Middle frontal gyrus (tissue), 1 donor: ENCODE measurements around the gene CDK15.
"Not testable (repeated sequence)": the region's sequence is repeated elsewhere in the genome, so short reads cannot be mapped to it uniquely, and the experiment has no call there.

Experiments
- DNase-seq: peaks from one replicate; pipeline ENCODE4 v3.0.0-alpha.2; 2015; ENCODE audit warnings: low spot score; ENCODE audit errors: extremely low spot score

CDK15 gene

DNA sequence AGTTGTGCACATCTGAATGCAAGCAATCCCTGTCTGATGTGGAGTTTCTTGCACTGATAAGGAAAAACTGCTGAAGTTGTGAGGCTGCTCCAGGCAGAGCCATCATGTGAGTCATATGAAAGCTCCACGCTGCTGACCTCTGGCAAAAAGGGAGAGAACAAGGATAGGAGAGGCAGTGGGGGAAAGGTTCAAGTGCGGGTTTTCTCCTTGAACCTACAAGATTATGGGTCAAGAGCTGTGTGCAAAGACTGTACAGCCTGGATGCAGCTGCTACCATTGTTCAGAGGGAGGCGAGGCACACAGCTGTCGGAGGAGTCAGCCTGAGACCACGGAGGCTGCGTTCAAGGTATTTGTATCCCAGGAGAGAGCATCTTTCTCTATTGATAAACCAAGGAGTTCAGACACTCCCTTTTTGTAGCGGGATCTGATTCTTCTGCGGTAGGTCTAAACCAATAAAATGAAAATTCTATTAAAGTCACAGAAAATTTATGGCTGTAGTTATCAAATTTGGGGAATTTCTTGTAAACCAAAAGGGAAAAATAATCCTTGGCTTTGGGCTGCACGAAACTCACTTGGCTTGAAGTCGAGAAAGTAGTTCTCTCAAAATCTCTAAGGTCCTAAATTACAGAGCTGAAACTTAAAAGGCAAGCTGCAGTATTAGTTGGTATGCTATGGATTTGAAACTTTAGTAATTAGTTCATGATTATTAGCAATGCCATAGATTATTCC is at the start of gene CDK15:
TSS of gene CDK15 (plus strand) at position 96 of the 729 bp plus-strand sequence. CDS start at position 224, 128 bp downstream.
- no peak for DNase-seq

DNA sequence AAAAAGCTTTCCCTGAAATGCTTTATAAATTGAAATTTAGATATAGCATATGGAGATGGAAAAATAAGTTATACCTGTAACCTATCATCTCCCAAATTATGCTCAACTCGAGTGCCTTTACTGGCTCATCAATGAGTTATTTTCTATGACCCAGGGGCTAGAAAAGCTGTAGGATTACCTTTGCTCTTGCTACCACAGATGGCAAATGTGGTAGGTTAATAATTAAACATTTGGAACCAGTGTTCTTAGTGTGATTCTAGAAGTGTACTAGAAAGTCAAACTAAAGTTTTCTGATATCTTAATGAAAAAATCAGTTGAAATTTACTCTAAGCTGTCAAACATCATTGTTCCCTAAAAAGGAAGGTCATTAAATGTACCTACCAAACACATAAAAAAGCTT is 48.1 kb upstream of the CDK15 start:
- no peak for DNase-seq

DNA sequence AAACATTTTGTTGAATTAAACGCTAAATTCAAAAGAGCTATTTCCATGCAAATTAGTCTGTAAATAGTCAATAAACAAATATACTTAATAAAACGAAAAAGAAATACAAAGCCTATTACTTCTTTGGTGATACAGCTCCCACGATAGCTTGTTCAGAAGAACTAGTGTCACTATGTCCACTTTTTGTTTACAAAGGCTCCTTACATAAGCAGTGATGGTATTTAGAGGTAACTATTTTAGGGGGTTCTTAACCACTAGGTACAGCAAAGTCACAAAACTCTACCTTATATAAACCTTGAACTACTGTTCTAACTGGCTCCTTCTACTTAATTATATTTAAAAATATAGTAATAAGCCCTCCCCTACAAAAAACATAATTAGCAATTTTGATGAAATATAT is 47.5 kb upstream of the CDK15 start:
- DNase-seq: no peak

DNA sequence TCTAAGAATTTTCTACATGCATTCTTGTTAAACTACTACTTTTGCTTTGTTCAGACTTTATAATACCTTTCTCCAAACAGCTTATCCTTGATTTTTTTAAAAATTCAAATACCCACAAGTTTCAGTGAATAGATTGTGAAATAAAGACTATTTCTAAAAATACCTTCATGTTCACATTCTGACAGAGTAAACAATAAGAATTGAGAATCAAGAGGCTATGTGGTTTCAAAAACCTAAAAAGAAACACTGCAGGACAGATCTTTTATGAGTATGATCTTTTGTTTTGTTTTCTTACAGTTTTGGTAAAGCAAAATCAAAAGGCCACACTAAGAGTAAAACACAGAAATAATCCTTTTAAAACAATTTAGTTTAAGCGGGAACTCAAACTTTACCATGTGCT is 46.8 kb upstream of the CDK15 start:
- DNase-seq: no peak

DNA sequence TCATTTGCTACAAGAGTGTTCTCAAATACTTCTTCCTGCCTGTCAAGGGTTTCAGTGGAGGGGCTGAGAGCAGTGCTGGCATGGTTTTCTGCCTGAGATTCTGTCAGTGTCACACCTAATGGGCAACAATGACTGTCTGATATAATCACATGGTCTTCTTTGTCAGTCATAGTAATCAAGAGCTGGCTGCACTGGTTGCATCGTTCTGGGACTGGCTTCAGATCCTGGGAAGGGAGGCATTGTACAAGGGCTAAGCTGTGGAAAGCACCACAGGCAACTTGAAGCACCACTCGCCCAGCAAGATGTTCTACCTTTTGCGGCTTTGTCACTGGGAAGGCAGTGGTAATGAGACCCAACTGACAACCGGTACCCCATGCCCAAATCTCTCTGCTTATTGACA is 45.2 kb upstream of the CDK15 start:
- DNase-seq: no peak

DNA sequence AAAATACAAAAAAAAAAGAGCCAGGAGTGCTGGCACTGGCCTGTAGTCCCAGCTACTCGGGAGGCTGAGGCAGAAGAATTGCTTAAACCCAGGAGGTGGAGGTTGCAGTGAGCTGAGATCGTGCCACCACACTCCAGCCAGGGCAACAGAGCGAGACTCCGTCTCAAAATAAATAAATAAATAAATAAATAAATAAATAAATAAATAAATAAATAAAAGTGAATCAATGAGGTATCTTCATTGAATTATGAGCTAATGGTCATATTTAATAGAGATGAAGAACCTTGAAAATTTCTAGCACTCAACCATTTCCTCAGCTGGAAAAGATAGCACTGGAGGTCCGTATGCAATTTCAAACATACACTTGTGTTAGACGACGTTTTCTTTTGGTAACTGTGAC is 41.9 kb upstream of the CDK15 start:
- DNase-seq: not testable (repeated sequence)

DNA sequence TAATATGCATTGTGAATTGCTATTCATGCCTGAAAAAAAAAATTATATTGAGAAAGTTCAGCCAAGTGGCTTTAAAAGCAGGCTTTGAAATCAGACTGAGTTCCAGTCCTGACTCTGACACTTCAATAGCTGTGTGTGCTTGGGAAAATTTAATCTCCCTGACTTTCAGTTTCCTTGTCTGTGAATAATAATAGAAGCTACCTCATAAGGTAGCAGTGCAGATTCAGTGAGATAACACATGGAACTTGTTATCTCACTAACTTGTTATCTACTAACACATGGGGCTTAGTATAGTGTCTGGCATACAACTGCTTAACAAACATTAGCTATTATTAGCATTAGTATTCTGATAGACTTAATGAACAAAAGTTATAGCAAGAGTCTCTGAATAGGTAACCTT is 40.5 kb upstream of the CDK15 start:
- DNase-seq: no peak

DNA sequence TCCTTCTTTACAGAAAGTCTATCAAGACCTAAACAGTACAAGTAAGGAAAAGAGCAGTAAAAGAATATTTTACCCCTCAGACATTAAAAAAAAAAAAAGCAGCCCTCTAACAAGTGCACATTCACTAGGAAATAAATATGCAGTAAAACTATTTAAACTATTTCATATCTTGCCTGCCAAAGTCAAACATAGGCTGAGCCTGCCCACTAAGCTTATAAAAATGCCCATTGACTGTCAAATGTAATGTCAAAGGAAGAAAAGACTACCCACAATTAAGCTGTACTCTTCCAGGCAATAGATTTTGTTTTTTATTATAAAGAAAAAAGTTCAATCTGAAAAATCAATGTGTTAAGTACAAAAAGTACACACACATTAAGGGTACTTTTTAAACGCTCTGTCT is 37.4 kb upstream of the CDK15 start:
- DNase-seq: no peak

DNA sequence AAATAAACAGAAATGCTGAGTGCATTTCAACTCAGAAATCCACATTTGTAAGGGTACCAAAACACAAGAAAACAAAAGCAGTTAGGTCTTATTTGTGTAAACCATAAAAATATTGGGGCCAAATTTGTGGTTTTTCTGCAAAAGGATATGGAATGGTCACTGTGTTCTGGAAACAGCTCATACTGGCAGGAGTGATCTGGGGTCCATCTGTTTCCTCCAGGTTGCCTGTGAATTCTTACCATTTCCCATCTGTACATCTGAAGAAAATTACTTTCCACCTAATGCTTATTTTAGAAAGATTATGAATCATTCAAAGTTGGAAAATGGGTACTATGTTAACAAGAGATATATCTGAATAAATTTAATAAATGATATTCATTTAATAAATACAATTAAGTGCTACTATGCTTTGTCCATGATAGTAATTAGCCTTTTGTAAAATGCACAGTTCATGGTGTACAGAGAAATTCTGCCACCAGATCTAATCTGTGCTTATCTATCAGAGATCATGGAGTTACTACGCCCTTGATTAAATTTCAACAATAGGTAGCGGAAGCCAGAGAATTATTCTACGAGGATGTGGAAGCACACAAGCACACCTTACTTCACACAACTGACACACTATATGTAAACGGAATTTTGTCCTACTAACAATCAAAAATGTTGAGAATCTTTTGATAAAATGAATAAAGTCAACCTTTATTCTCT is 36.5 kb upstream of the CDK15 start:
- no peak for DNase-seq

DNA sequence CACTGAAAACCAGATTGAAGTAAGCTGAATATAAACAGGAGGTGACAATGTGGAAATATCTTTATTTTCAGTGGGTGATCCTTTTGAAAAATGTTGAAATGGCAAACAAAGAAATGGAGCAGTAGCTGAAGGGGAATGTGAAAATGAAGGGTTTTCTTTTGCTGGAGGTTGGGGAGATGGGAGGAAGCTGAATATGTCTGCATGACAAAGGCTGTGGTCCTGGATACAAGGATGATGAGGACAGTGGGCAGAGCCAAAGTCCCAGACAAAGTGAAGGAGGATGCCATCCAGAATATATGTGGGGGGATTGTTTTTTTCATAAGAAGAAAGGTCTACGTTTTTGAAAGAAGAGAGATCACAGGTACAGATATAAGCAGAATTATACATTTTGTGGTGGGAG is 32.3 kb upstream of the CDK15 start:
- no peak for DNase-seq

DNA sequence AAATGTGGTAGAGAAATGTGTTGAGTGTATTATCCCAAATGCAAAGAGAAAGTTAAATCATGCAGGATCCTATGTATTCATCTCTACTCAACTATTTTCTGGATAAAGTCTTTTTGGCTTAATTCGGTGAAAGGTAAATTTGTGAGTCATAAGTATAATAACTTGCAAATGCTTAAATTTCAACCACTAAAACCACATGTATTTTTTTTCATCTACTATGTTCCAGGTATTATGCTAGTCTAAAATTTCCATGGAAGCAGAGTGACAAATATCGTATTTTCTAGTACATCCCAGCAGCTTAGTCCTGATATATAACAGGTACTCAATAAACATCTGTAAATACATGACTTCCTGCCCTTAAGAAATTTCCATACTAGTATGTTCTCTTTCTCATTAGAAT is 31.8 kb upstream of the CDK15 start:
- DNase-seq: no peak

DNA sequence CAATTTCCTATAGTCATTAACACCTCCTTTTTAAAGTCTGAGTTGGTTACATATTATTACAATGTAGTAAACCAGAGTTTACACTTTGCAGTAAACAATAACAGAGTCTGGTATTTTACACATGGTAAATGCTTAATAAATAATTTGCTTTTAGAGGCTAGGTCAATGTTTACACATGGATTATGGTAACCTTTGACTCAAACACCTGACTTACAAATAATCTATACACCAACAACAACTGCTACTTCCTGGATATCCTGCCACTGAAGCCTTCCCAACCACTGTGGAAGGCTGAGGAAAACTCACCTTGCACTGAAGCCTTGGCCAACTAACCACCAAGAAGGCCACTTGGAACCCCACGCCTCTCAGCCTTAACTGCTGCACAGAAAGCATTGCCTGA is 31.0 kb upstream of the CDK15 start:
- no peak for DNase-seq

DNA sequence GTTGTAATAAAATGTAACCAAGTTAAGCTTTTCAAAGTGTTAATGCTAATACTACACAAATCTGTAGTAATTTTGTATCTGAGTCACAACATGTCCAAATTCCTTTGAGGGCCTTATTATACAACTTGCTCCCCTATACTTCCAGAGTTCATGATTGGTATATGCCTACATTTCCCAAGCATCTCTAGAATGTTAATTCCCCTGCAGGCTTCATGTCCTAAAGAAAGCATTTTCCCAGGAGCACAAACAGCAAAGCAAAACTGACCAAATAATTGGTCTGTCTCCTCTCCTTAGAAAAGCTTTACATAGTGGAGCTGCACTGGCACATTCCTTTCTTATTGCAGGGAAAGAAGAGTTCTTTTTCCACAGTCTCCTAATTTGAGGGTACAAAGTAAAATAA is 29.3 kb upstream of the CDK15 start:
- no peak for DNase-seq

DNA sequence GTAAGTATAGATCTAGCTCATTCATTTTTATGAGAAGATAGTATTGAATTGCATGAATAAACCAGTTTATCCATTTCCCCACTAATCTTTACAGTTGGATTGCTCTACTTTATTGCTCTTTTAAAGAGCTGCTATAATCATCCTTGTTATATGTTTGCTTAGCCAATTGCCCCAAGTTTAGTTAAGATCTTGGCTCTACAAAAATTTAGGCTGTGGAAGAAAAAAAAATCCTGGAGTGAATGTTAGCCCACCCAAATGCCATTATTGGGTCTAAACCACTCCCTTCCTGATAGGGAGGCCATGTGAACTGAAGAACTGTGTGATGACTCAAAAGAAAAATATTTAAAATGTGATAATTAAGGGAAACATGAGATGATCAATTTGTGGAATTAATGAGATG is 28.5 kb upstream of the CDK15 start:
- no peak for DNase-seq

DNA sequence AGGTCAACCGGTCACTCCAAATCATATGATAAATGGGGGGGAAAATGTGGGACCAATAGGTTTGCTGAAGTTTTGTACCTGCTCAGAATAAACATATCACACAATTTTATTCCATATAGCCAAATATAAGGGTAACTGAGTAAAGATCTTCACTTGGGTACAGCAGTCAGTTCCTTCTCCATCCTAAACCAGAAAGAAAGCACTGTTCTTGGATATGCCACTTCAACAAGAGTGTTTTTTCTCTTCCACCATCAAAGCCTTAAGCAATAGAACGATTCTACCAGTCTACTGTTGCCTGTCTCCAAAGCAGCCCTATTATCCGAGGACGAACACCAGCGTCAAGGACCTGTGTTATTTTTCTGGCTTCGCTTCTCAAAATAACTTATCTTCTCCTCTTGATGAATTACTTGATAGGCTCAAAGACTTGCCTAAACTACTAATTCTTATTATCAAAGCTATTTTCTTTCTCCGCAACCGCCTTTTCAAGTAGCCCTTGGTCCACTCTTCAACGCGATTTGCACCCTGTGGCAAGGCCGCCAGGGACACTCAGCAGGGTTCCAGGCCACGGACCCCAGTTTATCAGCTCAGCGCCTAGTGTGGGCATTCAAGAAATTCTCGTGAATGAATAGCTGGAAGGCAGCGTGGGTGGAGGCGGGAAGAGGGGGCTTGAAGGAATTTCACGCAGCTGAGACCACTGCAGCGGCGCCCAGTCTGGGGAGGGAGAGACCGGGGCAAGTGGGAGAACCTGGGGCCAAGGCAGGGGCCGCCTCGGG is 26.2 kb upstream of the CDK15 start:
- no peak for DNase-seq

DNA sequence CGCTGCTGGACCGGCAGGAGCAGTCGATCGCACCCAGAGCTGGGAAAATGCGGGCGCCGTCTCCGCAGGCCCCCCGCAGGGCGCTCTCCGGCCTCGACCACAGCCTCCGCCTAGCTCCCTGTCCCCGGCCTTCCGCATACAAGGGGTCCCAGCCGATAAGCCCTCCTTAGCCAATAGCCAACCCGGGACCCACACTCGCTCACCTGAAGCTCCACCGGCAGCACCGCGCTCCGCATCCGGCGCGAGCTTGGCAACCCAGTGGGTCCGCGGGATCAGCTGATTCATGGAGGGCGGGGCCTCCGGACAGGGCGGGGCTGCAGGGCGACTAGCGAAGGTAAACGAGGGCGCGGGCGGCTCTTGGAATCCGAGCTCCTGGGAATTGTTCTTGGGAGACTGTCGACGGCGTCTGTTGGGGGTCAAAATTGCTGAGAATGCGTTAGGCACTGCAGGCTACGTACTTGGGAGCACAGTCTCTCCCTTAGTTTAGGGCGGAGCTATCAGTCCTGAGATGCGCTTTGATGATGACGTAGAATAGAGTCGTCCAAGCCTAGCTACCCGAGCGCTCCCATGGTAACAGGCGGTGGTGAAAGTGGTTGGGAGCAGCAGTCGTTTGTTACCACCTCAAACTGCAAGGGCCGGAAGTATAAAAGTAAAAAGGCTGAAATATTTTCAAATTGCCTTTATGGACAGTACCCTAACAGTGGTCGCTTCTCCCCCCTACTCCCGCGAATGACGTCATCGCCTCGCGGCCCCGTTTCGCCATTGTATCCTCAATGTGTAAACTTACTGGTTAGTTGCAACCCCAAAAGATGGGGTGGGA is 25.5 kb upstream of the CDK15 start, which contains the start of gene ALS2:
TSS of gene ALS2 (minus strand) at position 260 of the 820 bp plus-strand sequence. CDS start 12,048 bp downstream, outside the sequence.
- DNase-seq: peak; percentile 89

DNA sequence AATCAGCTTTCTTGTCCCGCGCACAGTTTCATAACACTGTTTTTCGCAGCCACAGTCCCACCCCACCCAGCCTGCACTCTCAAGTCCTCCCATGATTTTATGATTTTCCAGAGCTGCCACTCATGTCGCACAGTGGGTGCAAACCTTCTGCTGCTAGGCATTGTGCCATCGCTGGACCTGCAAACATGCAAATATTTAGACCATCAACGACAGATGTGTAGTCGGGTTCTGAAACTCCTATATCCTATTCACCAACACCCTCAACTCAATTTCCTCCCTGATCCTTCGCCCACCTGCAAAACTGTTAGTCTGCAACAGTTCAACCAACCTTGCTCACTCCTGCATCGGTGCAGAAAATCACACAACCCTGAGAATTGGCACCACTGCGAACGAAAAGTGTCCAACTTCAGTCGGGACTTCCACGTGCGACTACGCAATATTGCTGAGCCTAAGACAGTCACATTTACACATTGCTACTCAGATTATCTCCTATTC is 24.7 kb upstream of the CDK15 start:
- DNase-seq: no peak

DNA sequence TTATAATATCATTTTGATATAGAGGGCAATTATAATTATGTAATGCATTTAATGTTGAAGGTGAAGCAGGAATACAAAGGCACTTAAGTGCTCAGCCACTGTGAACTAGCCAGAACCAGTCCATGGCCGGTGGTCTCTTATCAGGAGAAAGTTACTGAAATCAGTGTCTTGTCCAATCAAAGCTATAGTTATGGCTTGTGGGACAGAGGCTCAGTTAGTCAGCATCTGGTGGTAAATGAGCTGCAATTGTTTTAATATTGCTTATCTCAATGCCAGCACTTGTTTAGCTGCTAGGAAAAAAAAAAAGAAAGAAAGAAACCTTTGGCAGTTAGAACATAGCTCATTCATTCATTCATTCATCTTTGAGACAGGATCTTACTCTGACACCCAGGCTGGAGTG is 21.8 kb upstream of the CDK15 start:
- no peak for DNase-seq

DNA sequence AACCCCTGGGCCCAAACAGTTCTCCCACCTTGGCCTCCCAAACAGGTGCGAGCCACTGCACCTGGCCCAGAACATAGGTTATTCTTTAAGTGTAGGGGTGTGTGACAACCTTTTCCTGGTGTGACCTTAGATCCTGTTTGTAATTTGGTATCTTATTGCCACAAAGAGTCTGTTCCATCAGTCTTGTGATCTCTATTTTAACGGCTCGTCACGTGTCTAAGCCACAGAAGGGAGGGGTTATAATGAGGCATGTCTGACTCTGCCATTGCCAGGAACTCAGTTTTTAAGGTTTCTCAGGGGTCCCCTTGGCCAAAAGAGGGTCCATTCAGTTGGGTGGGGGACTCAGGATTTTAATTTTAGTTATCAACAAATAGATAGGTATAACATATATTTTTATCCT is 21.2 kb upstream of the CDK15 start:
- no peak for DNase-seq

DNA sequence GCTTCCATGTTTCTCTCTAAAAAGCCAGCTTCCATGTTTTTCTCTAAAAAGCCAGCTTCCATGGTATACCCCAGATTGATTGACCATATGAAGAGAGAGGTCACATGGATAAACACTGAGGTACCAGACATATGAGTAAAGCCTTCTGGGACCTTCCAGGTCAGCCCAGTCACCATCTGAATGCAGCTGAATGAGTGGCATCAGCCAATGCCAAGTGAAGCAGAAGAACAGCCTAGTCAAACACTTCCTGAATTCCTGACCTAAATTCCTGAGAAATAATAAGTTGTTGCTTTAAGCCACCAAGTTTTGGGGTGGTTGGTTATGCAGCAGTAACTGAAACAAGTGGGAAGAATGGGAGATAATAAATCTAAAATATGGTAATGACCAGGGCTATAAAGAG is 19.9 kb upstream of the CDK15 start:
- no peak for DNase-seq

DNA sequence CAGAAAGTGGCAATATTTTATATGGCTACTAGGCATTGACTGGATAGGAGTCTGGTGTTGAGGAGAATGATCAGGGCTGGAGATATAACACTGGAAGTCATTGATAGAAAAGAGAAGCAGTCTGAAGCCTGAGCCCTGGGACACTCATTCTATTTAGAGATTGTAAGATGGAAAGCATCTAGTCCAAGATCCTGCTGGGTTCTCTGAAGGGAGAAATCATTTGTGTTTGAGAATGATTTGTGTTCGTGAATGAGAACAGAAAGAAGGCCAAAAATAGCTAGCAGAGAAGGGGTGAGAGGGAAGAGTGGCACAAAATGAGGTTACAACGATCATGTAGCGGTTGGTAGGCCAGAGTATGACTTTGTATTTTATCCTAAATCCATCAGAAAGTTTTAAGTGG is 18.0 kb upstream of the CDK15 start:
- DNase-seq: no peak
